ENCODE measurements around the gene ZNF496. TPM values are rescaled to one million over a fixed set of nuclear protein-coding genes. Genes with fewer than 3 reads are reported as not detected.
"Not testable (repeated sequence)": the region's sequence is repeated elsewhere in the genome, so short reads cannot be mapped to it uniquely, and the experiment has no call there.

Gene ZNF496
- total RNA-seq (2014; rRNA removed; shearing (Covaris generic)) = 26.4 and 28.0 TPM in 2 replicates

DNA sequence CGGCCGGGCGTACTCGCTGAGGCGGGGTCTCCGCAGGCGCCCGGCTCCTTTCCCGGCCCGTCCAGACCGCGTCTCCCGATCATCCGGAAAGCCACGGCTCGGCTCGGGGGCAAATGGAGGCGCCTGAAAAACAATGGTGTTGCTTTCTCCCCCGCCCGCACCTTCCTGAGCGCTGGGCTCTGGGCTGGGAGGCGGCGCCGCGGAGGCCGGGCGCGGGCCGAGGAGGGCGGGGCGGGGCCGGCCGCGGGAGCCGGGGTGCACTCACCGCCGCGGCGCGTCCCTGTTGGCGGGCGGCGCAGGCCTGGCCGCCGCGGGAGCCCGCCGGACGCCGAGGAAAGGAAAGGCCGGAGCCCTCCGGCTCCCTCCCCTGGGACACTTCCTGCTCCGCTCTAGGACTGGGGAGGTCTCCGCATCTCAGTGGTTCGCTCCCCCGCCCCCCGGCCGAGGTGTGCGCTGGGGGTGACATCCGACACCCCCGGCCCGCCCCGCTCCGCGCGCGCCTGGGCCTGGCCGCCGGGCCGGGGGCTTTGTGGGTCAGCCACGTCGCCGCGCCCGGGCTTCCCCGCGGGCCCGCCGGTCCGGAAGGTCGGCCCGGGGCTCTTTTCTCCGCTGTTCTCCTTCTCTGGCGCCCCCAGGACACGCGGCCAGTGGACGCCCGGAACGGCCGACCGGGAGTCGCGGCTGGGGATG is at the start of gene ZNF496:
ZNF496 (minus strand) TSS at position 343 of the 690 bp plus-strand sequence. CDS start 2,289 bp downstream, outside the sequence.
- DNase-seq (ENCODE audit: low read depth) = peak; percentile 88

DNA sequence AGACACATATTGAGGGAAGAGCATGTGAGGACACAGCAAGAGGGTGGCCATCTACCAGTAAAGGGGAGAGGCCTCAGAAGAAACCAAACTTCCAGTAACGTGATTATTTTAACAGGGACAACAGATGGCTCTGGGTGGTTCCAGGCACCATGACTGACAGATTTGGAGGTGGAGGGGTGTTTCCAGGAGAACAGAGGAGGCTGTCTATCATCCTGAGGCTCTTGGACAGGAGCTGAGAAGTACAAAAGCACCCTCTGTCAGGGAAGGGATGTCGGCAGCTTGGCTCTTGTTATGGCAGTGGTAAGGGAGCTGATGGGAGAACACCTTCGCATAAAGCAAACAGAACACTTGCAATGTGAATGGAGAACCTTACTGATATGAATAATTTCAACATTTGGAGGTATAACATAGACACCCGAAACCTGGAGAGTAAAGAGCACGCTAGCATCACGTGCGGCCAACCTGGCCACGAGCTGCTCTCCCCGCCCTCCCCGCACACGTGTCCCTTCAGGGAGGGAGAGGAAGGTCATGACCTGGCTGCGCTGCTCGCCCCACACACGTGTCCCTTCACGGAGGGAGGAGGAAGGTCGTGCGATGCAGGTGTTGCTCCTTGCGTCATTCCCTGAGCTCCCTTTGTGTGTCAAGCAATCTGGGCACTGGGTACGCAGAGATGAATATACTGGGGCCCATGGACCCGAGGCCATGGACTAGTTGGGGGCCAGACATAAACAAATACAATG is 46.8 kb upstream of the ZNF496 start:
- DNase-seq (ENCODE audit: low read depth) = no peak

DNA sequence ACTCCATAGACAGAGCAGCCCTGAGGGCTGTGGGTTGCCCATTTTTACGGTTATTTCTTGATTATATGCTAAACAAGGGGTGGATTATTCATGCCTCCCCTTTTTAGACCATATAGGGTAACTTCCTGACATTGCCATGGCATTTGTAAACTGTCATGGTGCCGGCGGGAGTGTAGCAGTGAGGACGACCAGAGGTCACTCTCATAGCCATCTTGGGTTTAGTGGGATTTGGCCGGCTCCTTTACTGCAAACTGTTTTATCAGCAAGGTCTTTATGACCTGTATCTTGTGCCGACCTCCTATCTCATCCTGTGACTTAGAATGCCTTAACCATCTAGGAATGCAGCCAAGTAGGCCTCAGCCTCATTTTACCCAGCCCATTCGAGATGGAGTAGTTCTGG is 46.0 kb upstream of the ZNF496 start:
- not testable (repeated sequence) for DNase-seq (ENCODE audit: low read depth)

DNA sequence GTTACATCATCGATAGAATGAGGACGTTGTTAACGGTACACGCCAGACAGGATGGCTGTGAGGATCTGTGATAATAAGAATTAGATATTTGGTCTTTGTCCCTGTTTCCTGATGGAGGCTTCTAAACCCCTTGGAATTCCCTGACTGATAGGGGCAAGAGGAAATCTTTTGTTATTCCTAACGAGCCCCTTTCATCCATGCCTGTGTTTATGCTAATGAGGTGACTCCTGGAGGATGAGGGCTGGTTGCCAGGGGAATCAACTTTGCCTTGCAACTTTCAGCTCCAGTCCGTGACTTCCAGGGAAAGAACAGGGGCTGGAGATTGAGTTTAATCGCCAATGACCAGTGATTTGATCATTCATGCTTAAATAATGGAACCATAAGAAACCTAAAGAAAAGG is 45.0 kb upstream of the ZNF496 start:
- DNase-seq (ENCODE audit: low read depth) = peak; percentile 41

DNA sequence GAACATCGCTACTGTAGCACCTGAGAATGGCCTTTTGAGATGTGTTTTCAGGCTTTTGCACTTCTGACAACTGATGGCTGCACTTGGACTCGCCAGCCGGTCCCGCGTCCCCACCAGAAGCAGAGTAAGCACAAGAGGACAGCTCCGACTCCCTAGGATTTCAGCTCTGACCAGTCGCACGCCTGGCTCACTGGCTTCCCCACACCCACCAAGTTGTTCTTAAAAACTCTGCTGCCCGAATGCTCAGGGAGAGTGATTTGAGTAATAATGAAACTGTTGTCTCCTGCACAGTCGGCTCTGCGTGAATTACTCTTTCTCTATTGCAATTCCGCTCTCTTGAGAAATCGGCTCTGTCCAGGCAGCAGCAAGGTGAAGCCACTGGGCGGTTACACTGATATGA is 44.1 kb upstream of the ZNF496 start:
- no peak for DNase-seq (ENCODE audit: low read depth)

DNA sequence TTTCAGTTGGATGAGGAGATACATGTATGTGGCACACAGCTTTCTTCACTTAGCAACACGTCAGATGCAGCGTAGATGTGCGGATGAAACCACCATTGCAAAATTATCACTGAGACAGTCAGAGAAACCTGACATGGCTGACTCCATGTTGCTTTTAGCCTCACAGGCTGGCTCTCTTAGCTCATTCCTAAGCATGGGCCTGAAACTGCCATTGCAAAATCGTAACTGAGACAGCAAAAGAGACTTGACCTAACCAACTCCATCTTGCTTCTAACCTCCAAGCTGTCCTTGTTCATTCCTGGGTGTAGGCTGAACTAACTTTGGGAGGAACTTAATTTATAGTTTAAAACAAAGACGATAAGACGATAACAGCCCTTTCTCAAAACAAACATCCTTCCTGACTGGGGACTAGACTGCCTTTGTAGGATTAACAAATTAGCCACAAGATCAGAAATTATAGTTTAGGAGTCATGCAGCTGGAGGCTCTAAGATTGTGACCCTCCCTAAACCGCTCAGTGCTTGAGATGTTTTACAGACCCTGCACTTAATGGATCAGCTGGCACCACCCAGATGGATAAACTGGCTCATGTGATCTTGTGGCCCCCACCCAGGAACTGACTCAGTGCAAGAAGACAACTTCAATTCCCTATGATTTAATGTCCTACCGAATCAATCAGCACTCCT is 43.1 kb upstream of the ZNF496 start:
- DNase-seq (ENCODE audit: low read depth) = not testable (repeated sequence)

DNA sequence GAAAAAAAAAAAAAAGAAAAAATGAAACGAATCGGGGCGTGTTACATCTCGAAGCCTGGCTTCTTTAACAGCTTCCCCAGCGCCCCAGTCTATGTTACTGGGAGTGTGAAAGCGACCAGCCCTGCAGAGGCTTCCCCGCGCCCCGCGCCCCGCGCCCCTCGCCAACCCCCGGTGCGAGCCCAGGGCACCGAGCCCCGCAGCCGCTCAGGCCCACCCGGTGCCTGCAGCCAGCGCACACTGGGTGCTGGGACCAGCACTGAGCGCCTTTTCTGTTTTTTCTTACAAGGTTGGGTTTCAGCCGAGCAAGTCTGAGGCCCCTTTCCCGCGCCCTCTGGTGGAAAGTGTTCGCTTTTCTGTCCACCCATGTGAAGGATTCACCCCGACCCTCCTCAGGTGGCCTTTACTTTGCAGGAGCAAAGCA is 42.1 kb upstream of the ZNF496 start:
- DNase-seq (ENCODE audit: low read depth) = peak; percentile 49

DNA sequence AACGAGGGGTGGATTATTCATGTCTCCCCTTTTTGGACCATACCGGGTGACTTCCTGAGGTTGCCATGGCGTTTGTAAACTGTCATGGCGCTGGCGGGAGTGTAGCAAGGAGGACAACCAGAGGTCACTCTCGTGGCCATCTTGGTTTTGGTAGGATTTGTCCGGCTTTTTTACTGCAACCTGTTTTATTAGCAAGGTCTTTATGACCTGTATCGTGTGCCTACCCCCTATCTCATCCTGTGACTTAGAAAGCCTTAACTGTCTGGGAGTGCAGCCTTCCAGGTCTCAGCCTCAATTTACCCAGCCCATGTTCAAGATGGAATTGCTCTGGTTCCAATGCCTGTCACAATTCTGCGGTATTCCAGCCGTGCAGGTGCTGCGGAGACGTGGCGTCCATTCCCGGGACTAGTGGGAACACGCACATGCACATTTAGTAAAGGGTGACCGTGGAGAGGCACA is 40.2 kb upstream of the ZNF496 start:
- no peak for DNase-seq (ENCODE audit: low read depth)

DNA sequence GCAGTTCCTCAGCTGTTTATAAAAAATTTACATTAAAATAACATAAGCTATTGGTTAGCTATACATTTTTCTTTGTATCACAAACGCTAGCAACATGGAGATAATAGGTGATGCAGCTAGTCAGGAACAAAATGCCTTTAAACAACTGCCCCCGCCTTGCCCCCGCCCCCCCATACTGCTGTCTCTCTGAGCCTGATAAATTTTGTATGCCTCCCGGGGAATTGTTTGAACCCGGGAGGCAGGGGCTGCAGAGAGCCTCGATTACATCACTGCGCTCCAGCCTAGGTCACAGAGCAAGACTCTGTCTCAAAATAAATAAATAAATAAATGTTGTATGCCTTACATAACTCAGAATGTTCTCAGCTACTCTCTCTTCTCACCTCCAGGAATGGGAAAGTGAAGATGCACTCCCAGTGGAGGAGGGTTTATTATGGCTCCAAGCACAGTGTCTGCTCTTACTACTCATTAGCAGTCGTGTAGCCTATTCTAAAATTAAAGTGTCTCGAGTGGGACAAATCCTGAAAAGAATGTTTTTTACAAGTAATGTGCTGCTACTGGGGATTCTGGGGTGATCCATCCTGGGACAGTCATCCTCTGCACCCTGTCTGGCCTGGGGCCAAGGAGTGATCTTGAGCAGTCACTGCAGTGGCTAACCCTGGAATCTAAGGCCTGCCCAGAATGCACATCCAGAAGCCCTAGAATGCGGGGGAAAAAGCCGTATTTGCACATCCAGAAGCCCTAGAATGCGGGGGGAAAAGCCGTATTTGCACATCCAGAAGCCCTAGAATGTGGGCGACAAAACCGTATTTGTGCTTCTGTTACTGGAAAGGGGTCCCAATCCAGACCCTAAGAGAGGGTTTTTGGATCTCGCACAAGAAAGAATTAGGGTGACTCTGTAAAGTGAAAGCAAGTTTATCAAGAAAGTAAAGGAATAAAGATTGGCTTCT is 39.4 kb upstream of the ZNF496 start:
- DNase-seq (ENCODE audit: low read depth) = peak; percentile 54

DNA sequence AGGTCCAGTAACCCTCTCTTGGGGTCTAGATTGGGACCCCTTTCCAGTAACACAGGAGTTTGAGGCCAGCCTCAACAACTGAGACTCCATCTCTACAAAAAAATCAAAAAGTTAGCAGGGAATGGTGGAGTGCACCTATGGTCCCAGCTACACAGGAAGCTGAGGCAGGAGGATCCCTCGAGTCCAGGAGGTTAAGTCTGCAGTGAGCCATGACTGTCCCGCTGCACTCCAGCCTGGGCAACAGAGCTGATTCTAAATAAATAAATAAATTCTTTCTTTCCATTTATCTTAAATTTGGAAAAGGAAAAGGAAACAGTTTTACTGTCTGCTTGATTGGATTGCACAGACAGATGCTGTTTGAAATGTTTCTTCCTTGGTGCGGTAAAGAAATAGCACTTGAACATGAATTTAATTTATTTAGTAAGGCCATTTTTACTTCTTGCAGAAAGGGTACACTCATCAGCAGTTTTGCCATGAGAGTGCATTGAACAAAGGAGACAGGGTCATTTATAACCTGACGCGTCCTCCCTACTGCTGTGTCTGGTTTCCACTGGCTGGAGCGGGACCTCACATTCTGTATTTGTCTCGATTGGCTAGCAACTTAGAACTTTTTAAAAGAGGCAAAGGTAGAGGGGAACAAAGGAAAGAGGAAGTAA is 37.0 kb upstream of the ZNF496 start:
- DNase-seq (ENCODE audit: low read depth) = no peak

DNA sequence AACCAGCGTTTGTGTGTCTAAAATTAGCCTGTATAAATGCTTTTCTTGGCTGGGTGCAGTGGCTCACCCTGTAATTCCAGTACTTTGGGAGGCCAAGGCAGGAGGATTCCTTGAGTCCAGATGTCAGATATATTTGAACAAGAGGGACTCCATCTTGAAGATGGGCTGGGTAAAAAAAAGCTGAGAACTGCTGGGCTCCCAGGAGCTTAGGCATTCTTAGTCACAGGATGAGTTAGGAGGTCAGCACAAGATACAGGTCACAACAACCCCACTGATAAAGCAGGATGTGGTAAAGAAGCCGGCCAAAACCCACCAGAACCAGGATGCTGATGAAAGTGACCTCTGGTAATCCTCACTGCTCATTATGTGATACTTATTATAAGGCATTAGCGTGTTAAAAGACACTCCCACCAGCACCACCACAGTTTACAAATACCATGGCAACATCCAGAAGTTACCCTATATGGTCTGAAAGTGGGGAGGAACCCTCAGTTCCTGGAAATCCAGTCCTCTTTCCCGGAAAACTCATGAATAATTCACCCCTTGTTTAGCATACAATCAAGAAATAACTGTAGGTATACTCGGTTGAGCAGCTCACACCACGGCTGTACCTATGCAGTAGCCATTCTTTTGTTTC is 36.2 kb upstream of the ZNF496 start:
- DNase-seq (ENCODE audit: low read depth) = peak; percentile 87

DNA sequence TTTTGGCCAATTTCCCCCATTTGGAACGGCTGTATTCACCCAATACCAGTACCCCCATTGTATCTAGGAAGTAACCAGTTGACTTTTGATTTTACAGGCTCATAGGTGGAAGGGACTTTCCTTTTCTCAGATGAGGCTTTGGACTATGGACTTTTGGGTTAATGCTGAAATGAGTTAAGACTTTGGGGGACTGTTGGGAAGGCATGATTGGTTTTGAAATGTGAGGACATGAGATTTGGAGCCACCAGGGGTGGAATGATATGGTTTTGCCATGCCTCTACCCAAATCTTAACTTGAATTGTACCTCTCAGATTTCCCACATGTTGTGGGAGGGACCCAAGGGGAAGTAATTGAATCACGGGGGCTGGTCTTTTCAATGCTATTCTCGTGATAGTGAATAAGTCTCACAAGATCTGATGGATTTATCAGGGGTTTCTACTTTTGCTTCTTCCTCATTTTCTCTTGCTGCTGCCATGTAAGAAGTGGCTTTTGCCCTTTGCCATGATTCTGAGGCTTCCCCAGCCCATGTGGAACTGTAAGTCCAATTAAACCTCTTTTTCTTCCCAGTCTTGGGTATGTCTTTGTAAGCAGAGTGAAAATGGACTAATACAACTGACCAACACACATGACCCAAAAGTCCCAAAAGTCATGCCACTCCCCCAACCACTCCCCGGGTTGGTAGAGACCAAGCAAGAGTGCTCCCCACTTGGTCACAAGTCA is 35.4 kb upstream of the ZNF496 start:
- no peak for DNase-seq (ENCODE audit: low read depth)

DNA sequence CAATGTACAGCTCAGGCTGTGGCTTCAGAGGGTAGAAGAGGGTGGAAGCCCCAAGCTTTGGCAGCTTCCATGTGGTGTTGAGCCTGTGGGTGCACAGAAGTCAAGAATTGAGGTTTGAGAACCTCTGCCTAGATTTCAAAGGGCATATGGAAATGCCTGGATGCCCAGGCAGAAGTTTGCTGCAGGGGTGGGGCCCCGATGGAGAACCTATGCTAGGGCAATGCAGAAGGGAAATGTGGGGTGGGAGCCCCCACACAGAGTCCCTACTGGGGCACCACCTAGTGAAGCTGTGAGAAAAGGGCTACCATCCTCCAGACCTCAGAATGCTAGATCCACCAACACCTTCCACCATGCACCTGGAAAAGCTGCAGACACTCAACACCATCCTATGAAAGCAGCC is 34.7 kb upstream of the ZNF496 start:
- DNase-seq (ENCODE audit: low read depth) = not testable (repeated sequence)

DNA sequence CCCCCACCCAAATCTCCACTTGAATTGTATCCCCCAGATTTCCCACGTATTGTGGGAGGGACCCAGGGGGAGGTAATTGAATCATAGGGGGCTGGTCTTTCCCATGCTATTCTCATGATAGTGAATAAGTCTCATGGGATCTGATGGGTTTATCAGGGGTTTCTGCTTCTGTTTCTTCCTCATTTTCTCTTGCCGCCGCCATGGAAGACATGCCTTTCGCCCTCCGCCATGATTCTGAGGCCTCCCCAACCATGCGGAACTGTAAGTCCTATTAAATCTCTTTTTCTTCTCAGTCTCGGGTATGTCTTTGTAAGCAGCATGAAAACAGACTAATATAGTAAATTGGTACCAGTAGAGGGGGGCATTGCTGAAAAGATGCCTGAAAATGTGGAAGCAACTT is 33.4 kb upstream of the ZNF496 start:
- DNase-seq (ENCODE audit: low read depth) = no peak

DNA sequence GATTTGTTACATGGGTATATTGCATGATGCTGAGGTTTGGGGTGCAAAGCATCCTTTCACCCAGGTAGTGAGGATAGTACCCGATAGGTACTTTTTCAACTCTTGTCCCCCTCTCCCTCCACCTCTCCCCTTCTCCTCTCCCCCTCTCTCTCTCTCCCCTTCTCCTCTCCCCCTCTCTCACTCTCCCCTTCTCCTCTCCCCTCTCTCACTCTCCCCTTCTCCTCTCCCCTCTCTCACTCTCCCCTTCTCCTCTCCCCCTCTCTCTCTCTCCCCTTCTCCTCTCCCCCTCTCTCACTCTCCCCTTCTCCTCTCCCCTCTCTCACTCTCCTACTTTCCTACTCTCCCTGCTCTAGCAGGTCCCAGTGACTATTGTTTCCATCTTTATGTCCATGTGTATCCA is 31.3 kb upstream of the ZNF496 start:
- not testable (repeated sequence) for DNase-seq (ENCODE audit: low read depth)

DNA sequence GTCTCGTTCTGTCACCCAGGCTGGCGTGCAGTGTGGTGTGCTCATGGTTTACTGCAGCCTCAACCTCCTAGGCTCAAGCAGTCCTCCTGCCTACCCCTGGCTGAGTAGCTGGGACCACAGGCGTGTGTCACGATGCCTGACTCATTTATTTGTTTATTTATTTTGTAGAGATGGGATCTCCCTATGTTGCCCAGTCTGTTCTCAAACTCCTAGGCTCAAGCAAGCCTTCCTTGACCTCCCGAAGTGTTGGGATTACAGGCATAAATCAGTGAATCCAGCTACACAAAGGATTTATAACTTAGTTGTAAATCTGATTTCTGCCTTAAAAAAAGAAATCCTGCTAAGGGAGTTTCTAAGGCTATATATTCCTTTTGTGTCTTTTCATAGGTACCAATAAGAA is 30.5 kb upstream of the ZNF496 start:
- peak; percentile 46 for DNase-seq (ENCODE audit: low read depth)

DNA sequence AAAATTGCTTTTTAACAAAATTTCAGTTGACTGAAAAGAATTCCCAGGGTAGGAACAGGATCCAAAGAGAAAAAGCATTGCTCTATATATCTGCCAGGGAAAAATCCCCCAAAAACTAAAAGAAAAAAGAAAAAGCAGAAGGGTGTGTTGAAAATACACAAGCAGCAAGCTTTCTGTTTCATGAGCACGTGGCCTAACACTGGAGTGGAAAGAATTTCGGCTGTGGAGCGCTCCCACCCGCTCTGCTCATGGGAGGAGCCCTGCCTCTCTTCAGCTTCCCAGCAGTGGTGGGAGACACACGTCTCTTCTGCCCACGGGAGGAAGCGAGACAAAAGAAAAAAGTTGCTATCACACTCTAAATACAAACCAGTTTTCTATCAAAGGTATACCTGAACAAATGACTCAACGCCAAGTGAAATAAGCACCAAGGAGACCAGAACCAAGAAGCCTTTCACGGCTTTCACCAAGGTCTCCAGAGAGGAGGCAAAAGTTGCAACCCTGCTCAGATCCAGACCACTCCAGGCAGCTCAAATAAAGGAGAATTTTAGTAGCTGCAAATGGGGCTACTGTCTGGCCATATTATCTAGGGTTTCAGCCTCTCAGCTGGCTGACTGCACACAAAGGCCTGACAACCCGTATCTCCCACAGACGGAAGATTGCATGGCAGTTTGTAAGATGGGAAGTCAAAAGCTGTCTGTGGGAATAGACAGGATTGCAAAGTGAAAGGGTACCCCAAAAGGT is 29.5 kb upstream of the ZNF496 start:
- DNase-seq (ENCODE audit: low read depth) = no peak

DNA sequence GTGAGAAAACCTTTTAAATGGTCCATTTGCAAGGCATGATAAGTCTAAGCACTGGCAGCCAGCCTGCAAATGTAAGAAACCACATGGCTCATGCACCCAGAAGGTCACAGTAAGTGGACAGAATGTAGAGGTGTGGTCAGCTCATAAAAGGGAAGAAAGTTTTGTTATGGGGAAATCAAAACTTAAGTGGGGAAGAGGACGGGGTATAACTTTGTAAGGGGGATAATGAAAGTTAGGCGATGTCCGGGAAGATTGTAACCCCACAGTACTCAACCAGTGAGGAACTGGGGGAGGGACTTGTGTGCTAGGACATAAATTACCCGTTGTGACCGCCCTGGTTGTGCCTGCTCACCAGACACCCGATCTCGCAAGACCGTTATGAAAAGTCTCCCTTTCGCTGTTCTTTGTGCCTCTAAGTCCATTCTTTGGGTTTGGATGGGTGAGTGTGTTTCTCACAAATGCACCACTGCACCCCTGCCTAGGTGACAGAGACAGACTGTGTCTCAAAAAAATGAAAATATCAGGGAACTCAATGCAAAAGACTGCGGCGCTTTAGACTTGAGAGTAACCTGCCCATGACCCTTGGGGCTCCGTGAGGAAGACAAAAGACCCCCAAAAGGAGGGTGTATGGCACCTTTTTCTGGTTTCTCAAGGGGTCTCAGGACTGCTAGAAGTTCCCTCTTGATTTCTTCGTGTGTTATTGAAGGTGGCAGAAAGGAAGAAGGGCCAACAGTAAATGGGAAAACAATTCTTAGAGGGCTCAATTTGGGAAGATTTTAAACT is 28.6 kb upstream of the ZNF496 start:
- peak; percentile 76 for DNase-seq (ENCODE audit: low read depth)
